HL-60/S4 treated with retinoic acid at 250 ng/mL for 4 days and 3 days (cell line): ENCODE measurements around the gene UNK.

ENCODE experiments used
- in situ Hi-C: fragments of 300-500 bp; cut with MboI; formaldehyde crosslinking; loops from 2 replicates; pipeline ENCODE4 v1.7.0; 2022; ENCODE audit warnings: low sequenced_read_pairs

UNK gene, protein sequence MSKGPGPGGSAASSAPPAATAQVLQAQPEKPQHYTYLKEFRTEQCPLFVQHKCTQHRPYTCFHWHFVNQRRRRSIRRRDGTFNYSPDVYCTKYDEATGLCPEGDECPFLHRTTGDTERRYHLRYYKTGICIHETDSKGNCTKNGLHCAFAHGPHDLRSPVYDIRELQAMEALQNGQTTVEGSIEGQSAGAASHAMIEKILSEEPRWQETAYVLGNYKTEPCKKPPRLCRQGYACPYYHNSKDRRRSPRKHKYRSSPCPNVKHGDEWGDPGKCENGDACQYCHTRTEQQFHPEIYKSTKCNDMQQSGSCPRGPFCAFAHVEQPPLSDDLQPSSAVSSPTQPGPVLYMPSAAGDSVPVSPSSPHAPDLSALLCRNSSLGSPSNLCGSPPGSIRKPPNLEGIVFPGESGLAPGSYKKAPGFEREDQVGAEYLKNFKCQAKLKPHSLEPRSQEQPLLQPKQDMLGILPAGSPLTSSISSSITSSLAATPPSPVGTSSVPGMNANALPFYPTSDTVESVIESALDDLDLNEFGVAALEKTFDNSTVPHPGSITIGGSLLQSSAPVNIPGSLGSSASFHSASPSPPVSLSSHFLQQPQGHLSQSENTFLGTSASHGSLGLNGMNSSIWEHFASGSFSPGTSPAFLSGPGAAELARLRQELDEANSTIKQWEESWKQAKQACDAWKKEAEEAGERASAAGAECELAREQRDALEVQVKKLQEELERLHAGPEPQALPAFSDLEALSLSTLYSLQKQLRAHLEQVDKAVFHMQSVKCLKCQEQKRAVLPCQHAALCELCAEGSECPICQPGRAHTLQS

GRCh38 chr17:75784473-75785015 is at the start of gene UNK:
Gene UNK (plus strand): TSS chr17:75784806. CDS start chr17:75784881, 75 bp downstream.
- in situ Hi-C loops, result loop anchor here (25.0 kb wide), 1 partner anchor 103 kb away; the partner anchor contains the start of genes TRIM47 and TRIM65

DNA sequence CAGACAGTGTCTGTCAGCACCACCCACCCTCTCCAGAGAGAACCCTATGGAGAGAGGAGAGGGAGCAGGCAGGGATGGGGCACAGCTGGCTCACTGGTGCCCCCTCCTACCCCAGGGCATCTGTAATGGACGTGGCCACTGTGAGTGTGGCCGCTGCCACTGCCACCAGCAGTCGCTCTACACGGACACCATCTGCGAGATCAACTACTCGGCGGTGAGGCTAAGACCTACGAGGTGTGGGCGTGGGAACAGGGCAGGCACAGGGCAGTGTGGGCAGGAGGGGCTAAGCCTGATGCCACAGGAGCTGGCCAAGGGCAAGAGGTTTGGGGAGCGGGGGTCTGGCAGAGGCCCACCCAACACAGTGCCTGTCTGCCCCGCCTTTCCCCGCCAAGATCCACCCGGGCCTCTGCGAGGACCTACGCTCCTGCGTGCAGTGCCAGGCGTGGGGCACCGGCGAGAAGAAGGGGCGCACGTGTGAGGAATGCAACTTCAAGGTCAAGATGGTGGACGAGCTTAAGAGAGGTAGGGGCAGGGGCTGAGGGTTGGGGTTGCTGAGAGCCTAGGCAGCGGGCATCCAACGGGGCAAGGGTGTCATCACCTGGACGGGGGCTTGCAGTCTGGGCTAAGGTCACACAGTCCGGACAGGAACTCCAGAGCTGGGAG is 48.3 kb upstream of the UNK start:
- in situ Hi-C loops, result no loop called here

- in situ Hi-C loops, result no loop called here
Measured at GRCh38 chr17:75737133-75737962, 47.3 kb upstream of the UNK start.

- in situ Hi-C loops, result no loop called here
Measured at GRCh38 chr17:75738218-75738802, 46.3 kb upstream of the UNK start.

DNA sequence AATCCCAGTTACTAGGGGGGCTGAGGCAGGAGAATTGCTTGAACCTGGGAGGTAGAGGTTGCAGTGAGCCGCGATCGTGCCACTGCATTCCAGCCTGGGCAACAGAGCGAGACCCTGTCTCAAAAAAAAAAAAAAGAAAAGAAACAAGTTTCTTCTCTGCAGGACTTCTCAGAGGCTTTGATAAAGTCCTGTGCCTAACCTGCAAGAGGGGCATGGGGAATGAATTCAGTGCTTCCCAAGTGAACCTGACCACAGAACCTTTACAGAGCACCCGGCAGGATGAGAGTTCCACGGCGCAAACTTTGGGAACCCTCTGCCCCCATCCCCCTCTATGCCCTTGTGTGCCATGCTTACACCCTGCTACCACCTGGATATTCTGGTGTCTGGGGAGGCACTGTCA is 45.4 kb upstream of the UNK start:
- in situ Hi-C loops, result no loop called here

GRCh38 chr17:75739801-75740200 is 44.8 kb upstream of the UNK start:
- in situ Hi-C loops, result no loop called here

GRCh38 chr17:75740215-75740614 is 44.4 kb upstream of the UNK start:
- in situ Hi-C loops, result no loop called here

DNA sequence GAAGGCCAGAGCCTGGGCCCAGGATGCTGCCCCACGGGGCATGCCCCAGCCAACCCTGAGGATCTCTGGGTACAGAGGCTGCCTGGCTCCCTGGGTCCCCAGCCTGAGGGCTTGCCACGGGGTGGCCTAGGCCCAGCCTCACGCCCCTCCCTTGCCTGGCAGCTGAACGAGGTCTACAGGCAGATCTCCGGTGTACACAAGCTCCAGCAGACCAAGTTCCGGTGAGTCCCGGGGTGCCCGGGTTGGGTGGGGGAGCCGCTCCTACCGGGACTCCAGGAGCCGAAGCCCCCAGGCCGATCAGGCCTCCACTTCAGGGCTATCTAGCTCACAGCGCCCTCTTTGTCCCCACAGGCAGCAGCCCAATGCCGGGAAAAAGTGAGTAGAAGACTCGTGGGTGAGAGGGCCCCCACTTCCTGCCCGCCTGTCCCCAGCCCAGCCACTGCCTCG is 44.0 kb upstream of the UNK start:
- in situ Hi-C loops, result no loop called here

GRCh38 chr17:75742337-75742736 is 42.3 kb upstream of the UNK start:
- in situ Hi-C loops, result no loop called here

- in situ Hi-C loops, result no loop called here
Measured at GRCh38 chr17:75743625-75744206, 40.9 kb upstream of the UNK start.

DNA sequence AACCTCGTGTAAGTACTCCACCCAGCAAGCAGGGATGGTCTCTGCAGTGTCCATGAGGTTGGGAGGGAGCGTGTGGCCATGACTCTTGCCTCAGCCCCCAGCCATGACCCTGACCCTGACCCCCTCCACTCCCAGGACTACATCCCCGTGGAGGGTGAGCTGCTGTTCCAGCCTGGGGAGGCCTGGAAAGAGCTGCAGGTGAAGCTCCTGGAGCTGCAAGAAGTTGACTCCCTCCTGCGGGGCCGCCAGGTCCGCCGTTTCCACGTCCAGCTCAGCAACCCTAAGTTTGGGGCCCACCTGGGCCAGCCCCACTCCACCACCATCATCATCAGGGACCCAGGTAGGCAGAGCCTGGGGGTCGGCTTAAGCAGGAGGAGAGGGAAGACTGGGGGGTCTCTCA is 35.9 kb upstream of the UNK start:
- in situ Hi-C loops, result no loop called here

GRCh38 chr17:75749545-75750389 is 34.8 kb upstream of the UNK start:
- in situ Hi-C loops, result loop anchor here (25.0 kb wide), 2 partner anchors 238 to 538 kb away; partner anchors contain the start of genes ACOX1 and TEN1

DNA sequence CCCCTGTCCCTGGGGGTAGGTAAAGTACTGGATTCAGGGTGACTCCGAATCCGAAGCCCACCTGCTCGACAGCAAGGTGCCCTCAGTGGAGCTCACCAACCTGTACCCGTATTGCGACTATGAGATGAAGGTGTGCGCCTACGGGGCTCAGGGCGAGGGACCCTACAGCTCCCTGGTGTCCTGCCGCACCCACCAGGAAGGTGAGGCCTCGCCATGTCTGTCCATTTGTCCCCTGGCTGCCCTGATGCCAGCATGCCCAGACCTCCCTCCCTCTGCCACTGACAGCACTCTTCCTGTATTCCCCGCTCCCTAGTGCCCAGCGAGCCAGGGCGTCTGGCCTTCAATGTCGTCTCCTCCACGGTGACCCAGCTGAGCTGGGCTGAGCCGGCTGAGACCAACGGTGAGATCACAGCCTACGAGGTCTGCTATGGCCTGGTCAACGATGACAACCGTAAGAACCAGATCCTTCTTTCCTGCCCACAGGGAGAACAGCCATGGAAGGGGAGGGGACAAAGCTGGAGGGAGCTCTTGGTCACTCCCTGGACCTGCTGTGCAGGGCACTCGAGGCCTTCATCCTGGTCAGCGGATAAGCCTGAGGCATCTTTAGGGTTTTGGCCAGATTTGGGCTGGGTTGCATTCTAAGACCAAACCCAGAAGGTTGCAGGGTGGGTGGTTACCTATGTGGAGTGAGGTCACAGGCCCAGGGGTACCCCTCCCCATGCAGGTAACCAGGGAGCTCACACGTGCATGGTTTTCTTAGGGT is 33.8 kb upstream of the UNK start:
- in situ Hi-C loops, result loop anchor here (25.0 kb wide), 2 partner anchors 236 to 536 kb away; partner anchors contain the start of genes ACOX1 and TEN1

GRCh38 chr17:75751676-75752404 is 32.8 kb upstream of the UNK start:
- in situ Hi-C loops, result loop anchor here (25.0 kb wide), 2 partner anchors 235 to 535 kb away; partner anchors contain the start of genes ACOX1 and TEN1

GRCh38 chr17:75752405-75752709 is 32.2 kb upstream of the UNK start:
- in situ Hi-C loops, result loop anchor here (25.0 kb wide), 2 partner anchors 235 to 535 kb away; partner anchors contain the start of genes ACOX1 and TEN1

GRCh38 chr17:75752802-75753513 is 31.6 kb upstream of the UNK start:
- in situ Hi-C loops, result loop anchor here (25.0 kb wide), 2 partner anchors 234 to 534 kb away; partner anchors contain the start of genes ACOX1 and TEN1
